ENCODE results near the gene NFYC.

The NFYC gene

GRCh38 chr1:40740039-40740996, 48.8 kb downstream of the NFYC start:
- no peak for DNase-seq

GRCh38 chr1:40740997-40741736, 49.7 kb downstream of the NFYC start:
- no peak for DNase-seq

DNA sequence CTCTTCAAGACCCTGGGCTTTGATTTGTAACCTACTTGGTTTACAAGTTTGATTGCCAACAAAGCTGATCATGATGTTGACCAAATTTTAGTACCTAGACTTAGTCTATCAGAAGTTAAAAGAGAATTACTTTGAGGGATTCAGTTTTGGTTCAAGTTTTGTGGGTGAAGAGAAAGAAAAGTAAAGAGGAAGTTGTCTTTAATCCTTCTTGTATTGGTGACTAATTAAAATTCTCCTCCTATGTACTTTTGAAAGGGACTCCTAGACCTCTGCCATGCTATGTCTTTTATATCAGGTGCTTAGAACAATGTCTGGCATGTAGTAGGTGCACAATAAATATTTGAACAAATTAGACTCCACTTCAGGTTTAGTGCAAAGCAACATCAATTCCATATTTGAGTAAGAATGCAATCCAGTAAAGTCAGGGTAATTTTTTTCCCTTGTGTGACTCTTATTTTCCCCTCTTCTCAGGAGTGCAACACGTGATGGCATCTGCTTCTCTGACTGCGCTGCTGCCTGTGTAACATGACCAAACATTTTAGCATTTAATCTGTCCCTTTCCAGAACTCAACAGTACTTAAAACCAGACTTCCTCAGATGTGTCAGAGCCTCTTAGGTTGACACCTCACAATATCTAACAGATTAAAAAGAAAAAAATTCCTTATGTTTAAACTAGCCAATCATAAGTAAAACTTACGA, 51.0 kb downstream of the NFYC start:
- no peak for DNase-seq

- DNase-seq: no peak
These were observed 51.9 kb downstream of the NFYC start for GRCh38 chr1:40743452-40743851.

DNA sequence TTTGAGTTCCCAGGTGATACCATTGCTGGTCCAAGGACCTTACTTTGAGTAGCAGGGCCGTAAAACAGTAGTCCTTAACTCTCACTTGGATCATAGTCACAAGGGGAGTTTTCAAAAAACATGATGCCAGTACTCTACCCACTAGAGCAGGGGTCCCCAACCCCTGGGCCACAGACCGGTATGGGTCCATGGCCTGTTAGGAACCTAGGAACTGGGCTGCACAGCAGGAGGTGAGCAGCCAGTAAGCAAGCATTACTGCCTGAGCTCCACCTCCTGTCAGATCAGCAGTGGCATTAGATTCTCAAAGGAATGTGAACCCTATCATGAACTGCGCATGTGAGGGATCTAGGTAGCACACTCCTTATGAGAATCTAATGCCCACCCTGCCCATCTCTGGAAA, 52.4 kb downstream of the NFYC start:
- no peak for DNase-seq

- DNase-seq: no peak
These were observed 53.7 kb downstream of the NFYC start for GRCh38 chr1:40745176-40745575.

- no peak for DNase-seq
These were observed 55.0 kb downstream of the NFYC start for GRCh38 chr1:40746344-40747090.

DNA sequence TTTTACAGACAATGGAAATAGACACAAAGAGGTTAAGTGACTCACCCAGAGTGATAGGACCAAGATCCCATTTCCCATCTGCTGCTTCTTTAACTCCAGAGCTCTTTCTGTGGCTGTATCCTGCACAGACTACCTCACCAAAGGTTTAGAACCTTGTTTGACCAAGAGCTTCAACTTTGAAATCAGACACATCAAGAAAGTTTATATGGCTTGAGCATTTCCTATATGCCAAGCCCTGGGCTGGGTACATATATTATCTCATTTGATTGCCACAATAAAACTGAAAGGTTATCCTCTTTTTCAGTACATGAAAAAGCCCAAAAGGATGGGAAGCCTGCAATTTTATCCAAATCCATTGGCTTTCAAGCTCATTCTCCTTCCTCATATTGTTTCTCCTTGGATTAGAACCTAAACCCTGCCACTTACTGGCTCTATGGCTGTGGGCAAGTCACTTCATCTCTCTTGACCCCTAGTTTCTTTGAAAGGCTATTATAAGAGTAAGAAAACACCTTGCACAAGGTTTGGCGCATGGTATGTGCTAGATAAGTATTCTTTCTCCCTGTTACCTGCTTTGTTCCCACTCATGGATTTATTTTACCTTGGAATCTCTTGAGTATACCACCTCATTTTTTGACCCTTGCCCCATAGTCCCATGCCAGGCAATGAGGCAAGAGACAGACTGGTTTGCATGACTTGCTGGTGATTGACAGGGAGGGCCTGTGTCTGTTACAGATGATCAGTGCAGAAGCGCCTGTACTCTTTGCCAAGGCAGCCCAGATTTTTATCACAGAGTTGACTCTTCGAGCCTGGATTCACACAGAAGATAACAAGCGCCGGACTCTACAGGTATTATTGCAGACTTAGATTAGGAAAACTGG, 57.6 kb downstream of the NFYC start:
- DNase-seq: no peak

DNA sequence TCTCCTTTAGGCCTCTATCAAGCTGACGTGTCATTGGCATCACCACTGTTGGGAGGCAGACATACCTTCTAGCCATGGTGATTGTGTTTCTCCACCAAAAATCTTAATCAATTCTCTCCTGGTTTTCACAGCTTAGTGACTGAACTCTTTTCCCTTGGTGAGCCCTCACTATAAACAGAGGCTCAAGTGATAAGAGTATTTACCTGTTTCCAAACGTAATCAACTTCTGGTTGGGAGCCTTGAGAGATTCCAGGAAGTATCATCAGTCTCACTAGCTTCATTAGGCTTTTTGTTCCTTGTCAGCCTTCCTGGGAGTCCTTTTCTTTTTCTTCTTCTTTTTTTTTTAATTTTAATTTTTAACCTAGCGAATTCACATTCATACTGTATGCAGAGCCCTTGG, 58.3 kb downstream of the NFYC start:
- DNase-seq: no peak

DNA sequence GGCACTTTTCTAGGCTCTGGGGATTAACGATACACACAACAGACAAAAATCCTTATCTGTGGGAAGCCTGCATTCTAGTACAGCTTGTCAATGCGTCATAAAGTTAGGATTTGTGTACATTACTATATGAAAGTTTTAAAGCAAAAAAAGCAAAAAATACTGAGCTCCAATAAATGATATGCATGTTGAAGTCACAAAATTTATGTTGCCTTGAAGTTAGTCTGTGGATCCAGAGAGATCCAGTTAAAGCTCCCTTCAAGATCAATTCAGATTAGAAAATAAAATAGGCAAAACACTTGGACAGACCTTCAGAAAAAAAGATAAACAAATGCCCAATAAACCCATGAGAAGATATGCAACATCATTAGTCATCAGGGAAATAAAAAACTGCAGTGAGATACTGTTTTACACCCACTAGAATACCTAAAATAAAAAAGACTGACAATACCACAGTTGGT, 59.0 kb downstream of the NFYC start:
- DNase-seq: no peak

- DNase-seq: no peak
These were observed 60.3 kb downstream of the NFYC start for GRCh38 chr1:40751802-40752201.

DNA sequence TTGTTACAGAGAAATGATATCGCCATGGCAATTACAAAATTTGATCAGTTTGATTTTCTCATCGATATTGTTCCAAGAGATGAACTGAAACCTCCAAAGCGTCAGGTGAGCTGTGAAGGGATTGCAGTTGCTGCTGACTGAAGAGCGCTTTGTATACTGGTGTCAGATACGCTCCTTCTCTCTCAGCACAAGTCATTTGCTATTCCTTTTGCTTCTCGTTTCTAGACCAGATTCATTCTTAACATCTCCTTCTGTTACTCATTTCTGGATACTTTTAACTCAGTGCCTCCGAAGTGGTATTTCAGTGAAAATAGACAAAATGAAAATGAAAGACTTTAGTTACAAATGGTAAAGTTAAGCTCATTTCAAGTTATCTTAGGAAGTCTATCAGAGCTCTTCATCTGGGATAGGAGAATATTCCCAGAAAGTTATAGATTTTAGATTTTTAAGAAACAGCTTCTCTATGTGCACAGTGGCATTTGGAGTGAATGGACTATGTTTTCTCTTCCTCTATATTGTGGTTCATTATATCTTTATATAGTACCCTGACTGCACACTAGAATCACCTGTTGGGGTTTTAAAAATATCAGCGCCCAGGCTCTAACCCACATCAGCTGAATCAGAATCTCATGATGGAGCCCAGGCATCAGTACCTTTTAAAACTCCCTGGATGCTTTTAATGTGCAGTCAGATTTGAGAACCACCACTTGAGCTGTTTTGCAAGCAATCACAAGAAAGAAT, 61.8 kb downstream of the NFYC start:
- DNase-seq: no peak

DNA sequence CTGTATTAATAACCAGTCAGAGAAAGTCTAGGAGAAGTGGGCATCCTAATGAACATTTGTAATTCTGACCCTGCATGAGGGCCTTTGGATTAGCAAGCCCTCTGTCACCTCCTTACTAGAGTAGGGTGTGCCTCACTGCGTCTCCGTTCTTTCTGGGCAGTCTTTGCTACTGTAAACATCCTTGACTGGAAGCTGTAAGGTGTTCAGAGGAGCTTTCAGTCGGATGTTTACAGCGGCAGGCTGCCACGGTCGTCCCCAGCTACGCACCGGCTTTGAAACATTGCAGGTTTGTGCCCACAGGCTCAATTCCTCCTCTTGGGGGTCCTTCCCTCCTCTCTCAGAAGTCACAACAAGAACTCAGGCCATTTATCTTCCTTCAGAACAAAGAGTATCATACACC, 62.7 kb downstream of the NFYC start:
- DNase-seq: no peak

DNA sequence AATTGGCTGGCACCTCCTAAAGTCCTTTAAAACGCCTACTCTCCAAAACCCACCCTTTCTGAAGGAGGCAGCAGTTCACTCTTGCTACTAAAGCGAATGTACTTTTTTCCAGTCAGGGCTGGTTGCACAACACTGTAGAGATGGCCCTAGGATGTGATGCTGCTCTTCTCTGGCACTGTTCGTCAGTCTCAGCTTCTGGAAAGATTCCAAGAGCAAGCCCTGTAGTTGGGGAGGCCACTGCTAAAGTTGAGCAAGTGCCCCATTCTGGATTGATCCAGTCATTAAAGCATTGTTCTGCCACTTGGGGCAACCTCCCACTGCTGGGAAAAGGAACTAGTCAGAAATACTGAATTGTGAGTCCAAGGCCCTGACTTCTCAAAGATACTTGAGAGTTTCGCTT, 63.6 kb downstream of the NFYC start:
- DNase-seq: no peak

DNA sequence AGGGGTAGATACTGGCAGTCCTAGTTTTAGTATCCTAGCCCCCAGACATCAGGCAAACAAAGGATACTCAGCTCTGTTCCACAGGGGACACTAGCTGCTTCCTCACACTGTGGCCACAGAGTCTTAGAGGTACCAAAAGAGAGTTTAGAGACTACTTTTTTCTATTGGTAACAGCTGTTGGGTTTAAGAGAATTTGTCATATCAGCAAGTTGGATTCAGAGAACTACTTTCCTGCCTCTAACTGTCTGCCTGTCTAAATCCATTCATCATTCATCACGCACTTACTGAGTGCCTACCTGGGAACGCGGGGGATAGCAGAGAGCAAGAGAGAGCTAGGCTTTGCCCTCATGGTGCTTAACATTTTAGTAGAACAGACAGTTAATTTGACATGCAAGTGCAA, 65.0 kb downstream of the NFYC start:
- DNase-seq: no peak

DNA sequence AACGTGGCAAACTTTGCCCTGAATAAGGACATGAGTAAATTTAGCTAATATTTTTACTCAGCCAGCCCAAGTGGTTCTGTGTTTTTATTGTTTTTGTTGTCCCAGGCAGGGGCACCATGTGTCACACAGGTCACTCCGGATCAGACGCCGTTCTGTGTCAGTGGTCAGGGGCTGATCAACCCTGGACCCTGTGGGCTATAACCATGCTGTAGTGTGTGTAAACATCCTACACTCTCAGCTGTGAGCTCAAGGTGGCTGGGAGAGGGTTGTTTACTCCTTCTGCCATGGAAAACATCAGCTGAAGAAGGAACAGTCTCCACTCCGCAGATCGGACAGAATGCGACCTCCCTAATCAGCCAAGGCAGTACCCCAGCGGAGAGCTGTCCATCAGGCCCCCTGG, 65.6 kb downstream of the NFYC start:
- no peak for DNase-seq

GRCh38 chr1:40758004-40758403, 66.5 kb downstream of the NFYC start:
- no peak for DNase-seq

GRCh38 chr1:40758578-40759343, 67.3 kb downstream of the NFYC start:
- DNase-seq: no peak

DNA sequence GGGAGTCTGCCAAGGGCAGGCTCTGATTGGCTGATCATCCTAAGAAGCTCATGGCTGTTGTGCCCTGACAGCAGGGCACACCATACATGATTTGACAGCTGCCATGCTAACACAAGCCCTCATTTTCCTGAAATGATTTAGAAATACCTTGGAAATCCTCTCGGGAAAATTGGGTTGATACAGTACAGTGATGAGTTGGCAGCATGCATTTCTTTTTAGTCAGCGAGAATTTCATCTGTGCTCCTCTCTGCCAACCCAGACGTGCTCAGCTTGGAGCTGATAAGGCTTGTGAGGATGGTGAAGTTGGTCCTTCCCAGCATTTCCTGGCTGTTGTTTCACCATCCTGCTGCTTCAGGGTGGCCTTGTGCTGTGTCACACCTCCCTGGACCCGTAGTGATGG, 69.5 kb downstream of the NFYC start:
- no peak for DNase-seq
